Stimulated activated CD4-positive, alpha-beta T cell treated with anti-CD3 and anti-CD28 coated beads, Interleukin-12 subunit alpha, Interleukin-12 subunit beta, amount 100 ng/mL, for 24 hours (primary cell): ENCODE results near the gene IPO8.
"Not testable (repeated sequence)": the region's sequence is repeated elsewhere in the genome, so short reads cannot be mapped to it uniquely, and the experiment has no call there.

ENCODE experiments used
- DNase-seq, 2 experiments: peaks; one replicate each; pipeline ENCODE4 v3.0.0-alpha.2; 2020; ENCODE audit warnings: low read depth in 2 of 2

The IPO8 gene

GRCh38 chr12:30691122-30691879, 4.4 kb downstream of the IPO8 start:
- no peak for DNase-seq

- DNase-seq, result no peak
These were observed 8.2 kb downstream of the IPO8 start for GRCh38 chr12:30687265-30687986.

GRCh38 chr12:30679241-30679640, 16.4 kb downstream of the IPO8 start:
- DNase-seq, result no peak

GRCh38 chr12:30678221-30678620, 17.4 kb downstream of the IPO8 start:
- DNase-seq, result no peak

GRCh38 chr12:30661210-30661609, 34.5 kb downstream of the IPO8 start:
- DNase-seq, result no peak

- DNase-seq, result no peak
These were observed 43.5 kb downstream of the IPO8 start for GRCh38 chr12:30652034-30652696.

GRCh38 chr12:30646821-30647220, 48.8 kb downstream of the IPO8 start:
- no peak for DNase-seq

GRCh38 chr12:30643366-30643765, 52.3 kb downstream of the IPO8 start:
- DNase-seq, result no peak

- DNase-seq, result no peak
These were observed 55.3 kb downstream of the IPO8 start for GRCh38 chr12:30640392-30640791.

GRCh38 chr12:30635385-30635784, 60.3 kb downstream of the IPO8 start:
- DNase-seq, result no peak

GRCh38 chr12:30631740-30632139, 63.9 kb downstream of the IPO8 start:
- DNase-seq, result no peak

GRCh38 chr12:30630979-30631285, 64.7 kb downstream of the IPO8 start:
- no peak for DNase-seq

GRCh38 chr12:30630076-30630978, 65.3 kb downstream of the IPO8 start:
- no peak for DNase-seq

- no peak for DNase-seq
These were observed 68.8 kb downstream of the IPO8 start for GRCh38 chr12:30626847-30627246.

GRCh38 chr12:30624009-30624408, 71.7 kb downstream of the IPO8 start:
- no peak for DNase-seq

- no peak for DNase-seq
These were observed 73.2 kb downstream of the IPO8 start for GRCh38 chr12:30622509-30622908.

- DNase-seq, result not testable (repeated sequence)
These were observed 73.9 kb downstream of the IPO8 start for GRCh38 chr12:30621663-30622241.

- no peak for DNase-seq
These were observed 78.2 kb downstream of the IPO8 start for GRCh38 chr12:30617346-30618016.

- no peak for DNase-seq
These were observed 81.6 kb downstream of the IPO8 start for GRCh38 chr12:30614031-30614430.

- DNase-seq, result no peak
These were observed 82.4 kb downstream of the IPO8 start for GRCh38 chr12:30613119-30613830.
